ENCODE measurements around the gene CTNND2. TPM values are rescaled to one million over a fixed set of nuclear protein-coding genes. Genes with fewer than 3 reads are reported as not detected.

Gene CTNND2
- total and polyA plus RNA-seq, 2 donors (not counting 1 experiment from before 2014, with no cell fraction given), result not detected

- no peaks in the 10 kb centered on the region for H3K4me1 Mint-ChIP-seq
These were observed 81.6 kb downstream of the CTNND2 start for GRCh38 chr5:11822598-11822997.

DNA sequence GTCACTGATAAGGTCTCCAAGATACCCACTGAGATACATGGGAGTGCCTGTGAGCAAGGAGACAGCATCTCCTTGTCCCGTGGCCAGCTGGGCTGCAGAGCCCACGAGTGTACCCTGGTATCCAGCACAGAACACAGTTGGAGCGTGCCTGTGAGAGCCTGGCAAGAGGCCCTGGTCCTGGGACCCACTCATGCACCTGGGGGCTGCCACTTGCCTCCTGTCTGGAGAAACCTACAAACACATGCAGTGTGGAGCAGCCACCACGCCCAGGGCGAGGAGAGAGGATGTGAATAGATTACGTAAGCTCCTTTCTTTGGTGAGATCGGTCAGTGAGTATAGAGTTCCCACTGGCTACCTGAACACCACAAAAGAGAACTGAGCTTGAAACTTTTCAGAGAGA is 88.3 kb downstream of the CTNND2 start:
- POLR2A ChIA-PET, result no interaction called here

More at GRCh38 chr5:11822598-11822997, 81.6 kb downstream of the CTNND2 start:
- Histone ChIP-seq H3K27me3 (replicated peaks in 1 of 4; ENCODE audit: control extremely low read depth in 1 of 4, control insufficient read depth in 3 of 4, insufficient read depth in 4 of 4, low read length in 3 of 4) (no peaks in the 10 kb centered on the region), H3K79me2 (ENCODE audit: control insufficient read depth, insufficient read depth, low read length) (no peaks in the 10 kb centered on the region), H3K27ac (ENCODE audit: low read length in 2 of 2) (no peak overlapping the region), H3K9me3 (ENCODE audit: control extremely low read depth in 1 of 3, control insufficient read depth in 2 of 3, insufficient read depth in 1 of 3, low read length in 2 of 3) (no peaks in the 10 kb centered on the region), H3K36me3 (replicated peaks in 1 of 2; ENCODE audit: control extremely low read depth in 1 of 2, control insufficient read depth in 1 of 2, extremely low read depth in 1 of 2, insufficient read depth in 2 of 2, low read length in 1 of 2) (no peaks in the 10 kb centered on the region), H4K20me1 (ENCODE audit: control insufficient read depth, insufficient read depth, low read length, poor library complexity, severe bottlenecking) (no peaks in the 10 kb centered on the region), H3K4me2 (replicated peaks; ENCODE audit: low read depth, low read length, poor library complexity, severe bottlenecking) (no peak overlapping the region), H3K9ac (ENCODE audit: low read length) (no peak overlapping the region), H3K4me3 (ENCODE audit: control extremely low read depth in 1 of 5, extremely low read depth in 1 of 5, insufficient read depth in 1 of 5, low read depth in 2 of 5, low read length in 4 of 5) (no peak overlapping the region), H2AFZ (ENCODE audit: insufficient read depth, low read depth, low read length, poor library complexity, severe bottlenecking) (no peak overlapping the region), H3K4me1 (ENCODE audit: control insufficient read depth in 2 of 2, insufficient read depth in 2 of 2, low read length in 2 of 2) (no peaks in the 10 kb centered on the region)
- Mint-ChIP-seq H3K27me3 (no peaks in the 10 kb centered on the region), H3K9me3 (ENCODE audit: insufficient read depth) (peaks cover 5% of the 10 kb centered on the region), H3K4me3 (no peak overlapping the region), H3K27ac (no peak overlapping the region)
- POLR2A ChIA-PET, result no interaction called here
- intact Hi-C loops (cut with micrococcal nuclease), result no loop called here
- no CpG with 5 or more reads among the region's 1 CpG for WGBS (ENCODE audit: insufficient coverage)
- no peak for TF ChIP-seq CTCF (IDR thresholded peaks at IDR 0.05)
- no peak for TF ChIP-seq EZH2 (IDR thresholded peaks at IDR 0.05; ENCODE audit: borderline replicate concordance, insufficient read depth, low read depth, low read length, poor library complexity, severe bottlenecking)
- CTCF ChIA-PET, result no interaction called here
- no peak for DNase-seq
- no peak for ATAC-seq (ENCODE audit: low read depth)

More for the DNA sequence above, 88.3 kb downstream of the CTNND2 start:
- Mint-ChIP-seq H3K27me3 (no peaks in the 10 kb centered on the region), H3K4me1 (no peaks in the 10 kb centered on the region), H3K9me3 (ENCODE audit: insufficient read depth) (peaks cover 3% of the 10 kb centered on the region), H3K27ac (no peak overlapping the region), H3K4me3 (no peak overlapping the region)
- no peaks in the 10 kb centered on the region for H3K79me2 ChIP-seq (ENCODE audit: control insufficient read depth, insufficient read depth, low read length)
- no peaks in the 10 kb centered on the region for H4K20me1 ChIP-seq (ENCODE audit: control insufficient read depth, insufficient read depth, low read length, poor library complexity, severe bottlenecking)
- H3K27me3 ChIP-seq (replicated peaks in 1 of 4; ENCODE audit: control extremely low read depth in 1 of 4, control insufficient read depth in 3 of 4, insufficient read depth in 4 of 4, low read length in 3 of 4), result no peaks in the 10 kb centered on the region
- no peak for TF ChIP-seq EZH2 (IDR thresholded peaks at IDR 0.05; ENCODE audit: borderline replicate concordance, insufficient read depth, low read depth, low read length, poor library complexity, severe bottlenecking)
- TF ChIP-seq CTCF (IDR thresholded peaks at IDR 0.05), result no peak
- ATAC-seq (ENCODE audit: low read depth) (no peak), DNase-seq (no peak)
- CTCF ChIA-PET, result no interaction called here
- no peak overlapping the region for H3K27ac ChIP-seq (ENCODE audit: low read length in 2 of 2)
- no peaks in the 10 kb centered on the region for H3K4me1 ChIP-seq (ENCODE audit: control insufficient read depth in 2 of 2, insufficient read depth in 2 of 2, low read length in 2 of 2)
- intact Hi-C loops (cut with micrococcal nuclease), result no loop called here
- no peak overlapping the region for H3K9ac ChIP-seq (ENCODE audit: low read length)
- peaks cover 0 to 7% (median 0%) of the 10 kb centered on the region in 3 donors for H3K9me3 ChIP-seq (ENCODE audit: control extremely low read depth in 1 of 3, control insufficient read depth in 2 of 3, insufficient read depth in 1 of 3, low read length in 2 of 3)
- H3K4me2 ChIP-seq (replicated peaks; ENCODE audit: low read depth, low read length, poor library complexity, severe bottlenecking), result no peak overlapping the region
- no peaks in the 10 kb centered on the region for H3K36me3 ChIP-seq (replicated peaks in 1 of 2; ENCODE audit: control extremely low read depth in 1 of 2, control insufficient read depth in 1 of 2, extremely low read depth in 1 of 2, insufficient read depth in 2 of 2, low read length in 1 of 2)
- 42% methylated on average over 3 of the region's 7 CpGs for WGBS (ENCODE audit: insufficient coverage)
- H3K4me3 ChIP-seq (ENCODE audit: control extremely low read depth in 1 of 5, extremely low read depth in 1 of 5, insufficient read depth in 1 of 5, low read depth in 2 of 5, low read length in 4 of 5), result no peak overlapping the region
- no peak overlapping the region for H2AFZ ChIP-seq (ENCODE audit: insufficient read depth, low read depth, low read length, poor library complexity, severe bottlenecking)
